ENCODE results near the gene CAMTA1. TPM values are rescaled to one million over a fixed set of nuclear protein-coding genes. Genes with fewer than 3 reads are reported as not detected.

CAMTA1 gene
- polyA plus RNA-seq, 1 of the 3 experiments (the other 2 are of a cell fraction) = 63.1 TPM

DNA sequence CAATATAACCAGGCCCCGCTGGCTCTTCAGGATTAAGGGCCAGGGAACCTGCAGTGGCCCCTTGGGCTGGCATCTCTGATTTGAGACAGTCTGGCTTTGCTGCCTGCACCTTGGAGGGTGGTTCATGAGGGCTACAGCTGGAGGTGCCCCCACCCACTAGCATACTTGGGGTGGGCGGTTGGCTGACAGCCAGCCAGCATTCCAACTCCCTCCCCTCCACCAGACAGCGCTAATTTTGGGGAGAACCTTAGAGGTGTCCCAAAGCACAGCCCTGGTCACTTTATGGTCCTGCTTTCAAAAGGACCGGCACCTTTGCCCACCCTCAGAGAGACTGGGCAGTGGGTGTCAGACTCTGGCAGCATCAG lies 805.2 kb downstream of the CAMTA1 start:
- Histone ChIP-seq H3K4me1 (ENCODE audit: control insufficient read depth in 1 of 2, insufficient read depth in 2 of 2, low read depth in 1 of 2, low read length in 1 of 2) (peaks cover 0 to 76% of the 10 kb centered on the region in 2 experiments; a peak in 2 of 4 replicates), H3K27ac (ENCODE audit: low read depth in 2 of 2, low read length in 1 of 2) (peak overlapping the region in 1 of 2 experiments; percentile 99; a peak in 1 of 4 replicates), H3K9ac (no peak overlapping the region), H3K9me3 (no peaks in the 10 kb centered on the region), H3K79me2 (ENCODE audit: insufficient read depth) (no peaks in the 10 kb centered on the region), H2AFZ (ENCODE audit: low read depth) (no peak overlapping the region), H3K4me2 (no peak overlapping the region), H3K27me3 (ENCODE audit: insufficient read depth) (no peaks in the 10 kb centered on the region), H3K36me3 (replicated peaks in 1 of 2; ENCODE audit: control insufficient read depth in 1 of 2, insufficient read depth in 2 of 2, low read length in 1 of 2) (no peaks in the 10 kb centered on the region), H4K20me1 (ENCODE audit: insufficient read depth) (no peaks in the 10 kb centered on the region), H3F3A (replicated peaks; ENCODE audit: insufficient read depth) (no peaks in the 10 kb centered on the region), H3K4me3 (ENCODE audit: low read depth in 2 of 2, low read length in 1 of 2) (no peak overlapping the region), H3K9me2 (no peaks in the 10 kb centered on the region)
- no peak for DNase-seq
- CTCF ChIA-PET = no interaction called here
- WGBS (ENCODE audit: low lambda C conversion rate) = no CpG with 5 or more reads among the region's 4 CpGs
- TF ChIP-seq, protein P1, sequence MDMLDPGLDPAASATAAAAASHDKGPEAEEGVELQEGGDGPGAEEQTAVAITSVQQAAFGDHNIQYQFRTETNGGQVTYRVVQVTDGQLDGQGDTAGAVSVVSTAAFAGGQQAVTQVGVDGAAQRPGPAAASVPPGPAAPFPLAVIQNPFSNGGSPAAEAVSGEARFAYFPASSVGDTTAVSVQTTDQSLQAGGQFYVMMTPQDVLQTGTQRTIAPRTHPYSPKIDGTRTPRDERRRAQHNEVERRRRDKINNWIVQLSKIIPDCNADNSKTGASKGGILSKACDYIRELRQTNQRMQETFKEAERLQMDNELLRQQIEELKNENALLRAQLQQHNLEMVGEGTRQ (IDR thresholded peaks at IDR 0.05; ENCODE audit: borderline replicate concordance, low read depth, low read length) = no peak
- no peak for TF ChIP-seq SMC3 (IDR thresholded peaks at IDR 0.05; ENCODE audit: low read depth, low read length)
- no peak for TF ChIP-seq JUND (IDR thresholded peaks at IDR 0.05)
- no peak for TF ChIP-seq MEF2A (IDR thresholded peaks at IDR 0.05; ENCODE audit: borderline replicate concordance, low read depth)
- TF ChIP-seq NFIC (IDR thresholded peaks at IDR 0.05; ENCODE audit: borderline replicate concordance) = no peak
- TF ChIP-seq, protein P2, sequence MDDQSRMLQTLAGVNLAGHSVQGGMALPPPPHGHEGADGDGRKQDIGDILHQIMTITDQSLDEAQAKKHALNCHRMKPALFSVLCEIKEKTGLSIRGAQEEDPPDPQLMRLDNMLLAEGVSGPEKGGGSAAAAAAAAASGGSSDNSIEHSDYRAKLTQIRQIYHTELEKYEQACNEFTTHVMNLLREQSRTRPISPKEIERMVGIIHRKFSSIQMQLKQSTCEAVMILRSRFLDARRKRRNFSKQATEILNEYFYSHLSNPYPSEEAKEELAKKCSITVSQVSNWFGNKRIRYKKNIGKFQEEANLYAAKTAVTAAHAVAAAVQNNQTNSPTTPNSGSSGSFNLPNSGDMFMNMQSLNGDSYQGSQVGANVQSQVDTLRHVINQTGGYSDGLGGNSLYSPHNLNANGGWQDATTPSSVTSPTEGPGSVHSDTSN (IDR thresholded peaks at IDR 0.05) = no peak
- TF ChIP-seq, protein P3, sequence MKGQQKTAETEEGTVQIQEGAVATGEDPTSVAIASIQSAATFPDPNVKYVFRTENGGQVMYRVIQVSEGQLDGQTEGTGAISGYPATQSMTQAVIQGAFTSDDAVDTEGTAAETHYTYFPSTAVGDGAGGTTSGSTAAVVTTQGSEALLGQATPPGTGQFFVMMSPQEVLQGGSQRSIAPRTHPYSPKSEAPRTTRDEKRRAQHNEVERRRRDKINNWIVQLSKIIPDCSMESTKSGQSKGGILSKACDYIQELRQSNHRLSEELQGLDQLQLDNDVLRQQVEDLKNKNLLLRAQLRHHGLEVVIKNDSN (IDR thresholded peaks at IDR 0.05; ENCODE audit: borderline replicate concordance, low read depth) = no peak
- TF ChIP-seq, protein P4, sequence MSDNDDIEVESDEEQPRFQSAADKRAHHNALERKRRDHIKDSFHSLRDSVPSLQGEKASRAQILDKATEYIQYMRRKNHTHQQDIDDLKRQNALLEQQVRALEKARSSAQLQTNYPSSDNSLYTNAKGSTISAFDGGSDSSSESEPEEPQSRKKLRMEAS (IDR thresholded peaks at IDR 0.05; ENCODE audit: low read depth) = no peak
- no peak for TF ChIP-seq FOXM1 (IDR thresholded peaks at IDR 0.05; ENCODE audit: low read depth)
- no peak for TF ChIP-seq CHD2 (IDR thresholded peaks at IDR 0.05; ENCODE audit: low read length, partially characterized antibody)
- TF ChIP-seq TEAD4 (IDR thresholded peaks at IDR 0.05; ENCODE audit: borderline replicate concordance, insufficient read depth) = no peak
- TF ChIP-seq ELF1 (IDR thresholded peaks at IDR 0.05) = no peak
- no peak for TF ChIP-seq RFX5 (IDR thresholded peaks at IDR 0.05; ENCODE audit: low read length)
- POLR2A ChIA-PET = no interaction called here

- Histone ChIP-seq H3K36me3 (replicated peaks in 1 of 2; ENCODE audit: control insufficient read depth in 1 of 2, insufficient read depth in 2 of 2, low read length in 1 of 2) (no peaks in the 10 kb centered on the region), H3K9me3 (no peaks in the 10 kb centered on the region), H3K79me2 (ENCODE audit: insufficient read depth) (no peaks in the 10 kb centered on the region), H3F3A (replicated peaks; ENCODE audit: insufficient read depth) (no peaks in the 10 kb centered on the region), H3K27me3 (ENCODE audit: insufficient read depth) (no peaks in the 10 kb centered on the region), H3K4me3 (ENCODE audit: low read depth in 2 of 2, low read length in 1 of 2) (no peak overlapping the region), H4K20me1 (ENCODE audit: insufficient read depth) (no peaks in the 10 kb centered on the region), H3K4me1 (ENCODE audit: control insufficient read depth in 1 of 2, insufficient read depth in 2 of 2, low read depth in 1 of 2, low read length in 1 of 2) (peaks cover 0 to 64% of the 10 kb centered on the region in 2 experiments; a peak in 1 of 4 replicates), H3K27ac (ENCODE audit: low read depth in 2 of 2, low read length in 1 of 2) (no peak overlapping the region), H2AFZ (ENCODE audit: low read depth) (no peak overlapping the region), H3K4me2 (no peak overlapping the region), H3K9me2 (no peaks in the 10 kb centered on the region), H3K9ac (no peak overlapping the region)
- POLR2A ChIA-PET = no interaction called here
- DNase-seq = no peak
- TF ChIP-seq RCOR1 (IDR thresholded peaks at IDR 0.05; ENCODE audit: low read length) (no peak), CTCF (IDR thresholded peaks at IDR 0.05) (no peak)
- CTCF ChIA-PET = interaction anchor here (1.1 to 1.5 kb wide), 2 partner anchors 10 to 26 kb away, joined by 3 to 6 read pairs; no protein-coding TSS in a partner anchor
- 66% methylated on average over 10 of the region's 10 CpGs for WGBS (ENCODE audit: low lambda C conversion rate)
These were observed 806.3 kb downstream of the CAMTA1 start for GRCh38 chr1:7591565-7591964.
